NK-92 (cell line): Measurements from ENCODE around the gene RAD51B.

ENCODE experiments used
- DNase-seq: peaks from one replicate; lab custom pipeline; 2025; ENCODE audit not compliant: unreplicated experiment; lab: John Stamatoyannopoulos, UW

RAD51B gene

DNA sequence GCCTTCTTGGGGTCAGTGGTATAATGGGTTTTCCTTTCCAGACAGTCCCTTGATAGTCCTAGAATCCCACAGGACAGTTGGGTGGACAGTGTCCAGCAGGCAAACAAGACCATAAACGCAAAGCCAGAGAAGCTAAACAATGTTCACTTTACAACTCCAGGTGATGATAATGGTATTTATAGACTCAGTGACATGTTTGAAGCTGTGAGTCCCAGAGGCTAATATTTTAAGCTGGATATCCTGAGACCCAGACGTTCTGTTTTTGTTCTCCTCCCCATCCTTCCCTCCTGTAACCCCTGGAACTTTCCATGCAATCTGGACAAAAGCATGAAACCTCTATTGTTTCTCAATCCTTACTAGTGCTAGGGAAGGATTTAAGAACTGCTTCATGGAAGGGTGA lies 852.3 kb downstream of the RAD51B start:
- DNase-seq, result no peak

DNA sequence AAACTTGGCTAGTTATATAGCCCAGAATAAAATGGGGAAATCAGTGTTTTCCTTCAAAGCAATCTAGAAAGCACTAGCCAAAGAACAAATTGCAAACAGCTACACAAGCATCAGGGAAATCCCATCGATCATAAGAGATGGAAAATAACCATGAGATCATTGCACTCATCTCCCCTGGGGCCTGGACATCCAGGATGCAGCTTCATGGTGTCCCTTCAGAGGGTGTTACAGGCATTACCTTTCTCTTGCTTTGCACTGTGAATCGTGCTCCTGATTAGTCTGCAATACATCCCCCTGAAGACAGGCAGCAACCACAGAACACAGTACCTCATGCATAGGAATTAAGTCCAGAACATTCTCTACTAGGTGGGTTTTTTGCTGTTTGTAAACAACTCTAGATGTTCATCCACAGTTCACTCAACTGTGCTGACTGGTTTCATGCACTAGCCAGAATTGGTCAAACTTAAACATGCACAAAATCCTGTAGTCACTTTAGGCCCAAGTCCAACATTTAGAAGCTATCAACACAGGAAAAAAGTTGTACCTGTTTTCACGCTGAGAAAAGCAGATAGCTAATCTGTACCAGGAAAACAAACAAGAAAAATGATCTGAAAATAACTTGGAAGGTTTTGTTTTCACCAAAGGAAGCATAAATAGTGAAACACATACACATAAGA lies 853.2 kb downstream of the RAD51B start:
- DNase-seq, result no peak

DNA sequence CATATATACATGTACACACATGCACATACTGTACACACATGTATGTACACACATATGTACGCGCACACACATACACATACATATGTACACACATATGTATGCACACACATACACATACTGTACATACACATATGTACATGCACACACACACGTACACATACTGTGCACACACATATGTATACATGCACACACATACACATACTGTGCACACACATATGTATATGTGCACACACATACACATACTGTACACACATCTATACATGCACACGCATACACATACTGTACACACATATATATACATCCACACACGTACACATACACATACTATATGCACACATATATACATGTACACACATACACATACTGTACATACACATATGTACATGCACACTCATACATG lies 853.9 kb downstream of the RAD51B start:
- no peak for DNase-seq

DNA sequence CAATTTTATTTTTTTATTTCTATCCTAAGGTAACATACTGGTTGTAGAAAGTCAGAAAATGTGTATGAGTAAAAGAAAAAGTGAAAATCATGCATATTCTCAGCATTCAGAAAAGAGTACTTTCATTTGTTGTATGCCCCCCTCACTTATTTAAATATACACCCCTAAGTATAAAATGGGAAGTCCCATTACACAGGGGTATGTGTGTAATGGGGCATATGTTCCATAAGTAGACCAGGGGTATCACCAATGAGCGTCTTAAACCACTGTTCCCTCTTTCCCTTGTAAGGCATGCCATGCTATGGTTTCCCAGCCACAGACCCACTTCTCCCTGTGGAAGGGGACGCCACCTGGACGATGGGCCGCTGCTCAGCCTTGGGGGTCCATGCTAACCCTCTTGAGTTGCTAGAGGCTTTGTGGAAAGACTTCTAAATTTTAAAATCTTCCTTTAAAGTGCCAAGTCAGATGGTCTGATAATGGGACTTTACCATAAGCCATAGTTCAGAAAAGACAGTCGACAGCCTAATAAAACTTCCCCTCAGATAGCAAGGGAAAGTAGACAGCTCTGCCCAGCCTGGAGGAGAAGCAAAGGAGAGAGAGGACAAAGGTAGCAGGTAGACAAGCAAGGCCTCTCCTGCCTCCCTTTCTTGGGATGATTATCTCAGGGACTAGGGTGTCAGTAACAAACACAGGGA lies 855.1 kb downstream of the RAD51B start:
- DNase-seq, result no peak

DNA sequence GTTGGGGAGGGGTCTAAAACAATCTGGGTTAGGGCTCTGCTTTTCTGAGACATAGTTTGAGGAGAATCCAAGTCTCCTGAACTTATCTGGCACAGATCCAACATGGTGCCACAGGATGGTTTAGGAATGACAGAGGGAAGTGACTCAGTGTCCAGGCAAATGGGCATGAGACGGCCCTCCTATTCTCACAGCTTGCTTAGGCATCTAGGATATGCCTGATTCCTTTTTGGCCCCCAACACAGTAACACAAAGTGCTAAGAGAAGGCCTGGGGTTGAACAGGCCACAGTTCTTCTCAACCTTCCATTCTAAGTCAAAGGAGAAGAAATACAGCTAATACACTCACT lies 855.6 kb downstream of the RAD51B start:
- no peak for DNase-seq

DNA sequence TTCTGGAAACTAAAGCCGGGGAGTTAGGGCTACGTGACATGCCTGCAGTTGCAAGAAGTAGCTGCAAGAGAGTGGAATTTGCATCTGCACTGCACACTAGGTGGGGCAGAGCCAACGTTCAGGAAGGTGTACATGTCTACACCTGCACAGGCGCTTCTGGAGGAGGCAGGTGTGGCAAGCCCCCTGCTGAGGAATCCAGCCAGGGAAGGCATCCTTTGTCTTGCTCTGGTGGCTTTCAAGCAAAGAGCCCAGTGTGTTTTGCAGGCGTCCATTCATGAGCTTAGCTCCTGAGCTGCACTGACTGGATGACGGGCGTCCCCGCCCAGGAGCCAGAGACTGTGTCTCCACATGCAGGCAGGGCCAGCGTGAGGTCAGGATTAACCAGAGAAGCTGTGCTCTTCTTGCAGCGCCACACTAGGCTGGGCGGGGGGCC lies 856.9 kb downstream of the RAD51B start:
- no peak for DNase-seq

DNA sequence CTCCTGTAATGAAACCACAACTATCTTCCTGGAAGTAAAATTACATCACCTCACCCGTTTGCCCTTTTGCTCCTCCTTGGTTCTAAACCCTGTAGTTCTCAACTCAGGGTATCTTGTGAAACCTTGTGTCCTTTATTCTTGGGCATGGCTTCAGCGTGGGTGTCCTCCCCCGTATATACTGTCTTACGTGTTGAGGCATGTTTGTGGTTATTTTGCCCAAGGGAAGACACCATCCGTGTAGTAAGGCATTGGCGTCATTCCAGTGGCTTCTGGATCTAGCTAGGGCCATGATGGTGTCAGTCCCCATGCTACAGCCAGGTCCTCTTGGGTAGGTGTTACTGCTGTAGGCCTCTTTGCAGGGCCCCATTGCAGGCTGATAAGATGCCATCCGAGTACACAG lies 857.9 kb downstream of the RAD51B start:
- DNase-seq, result no peak

DNA sequence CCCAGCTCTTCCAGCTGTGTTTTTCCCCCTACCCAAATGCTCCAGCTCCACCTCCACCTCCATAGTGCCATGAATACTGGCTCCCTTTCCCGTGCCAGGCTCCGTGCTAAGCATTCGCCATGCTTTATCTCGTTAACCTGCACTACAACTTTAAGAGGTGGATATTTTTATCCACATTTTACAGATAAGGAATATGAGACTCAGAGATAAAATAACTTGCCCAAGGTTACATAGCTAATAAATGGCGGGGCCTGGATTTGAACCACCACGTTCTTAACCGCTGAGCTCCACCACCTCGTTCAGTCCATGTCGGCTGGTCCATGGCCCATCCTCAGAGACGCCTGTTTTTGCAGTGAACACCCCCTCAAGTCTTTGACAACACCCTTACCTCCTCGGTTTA lies 858.3 kb downstream of the RAD51B start:
- no peak for DNase-seq

DNA sequence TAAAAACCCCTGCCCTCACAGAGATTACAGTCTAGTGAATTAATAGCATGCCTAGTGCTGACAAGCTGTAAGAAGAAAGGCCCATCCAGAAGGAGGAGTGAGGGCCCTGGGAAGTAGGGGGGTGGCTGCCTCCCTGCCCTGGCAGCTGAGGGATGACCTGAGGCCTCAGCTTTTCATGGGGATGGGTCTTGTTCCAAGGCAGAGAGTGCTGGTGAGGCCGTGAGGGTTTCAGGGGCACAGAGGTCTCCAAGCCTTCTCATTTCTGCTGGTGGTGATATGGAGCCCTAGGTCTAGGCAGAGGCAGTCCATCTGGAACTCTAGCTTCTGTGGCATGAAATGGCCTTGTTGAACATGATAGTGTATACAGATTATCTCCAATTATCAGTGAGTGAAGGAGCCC lies 858.9 kb downstream of the RAD51B start:
- no peak for DNase-seq

DNA sequence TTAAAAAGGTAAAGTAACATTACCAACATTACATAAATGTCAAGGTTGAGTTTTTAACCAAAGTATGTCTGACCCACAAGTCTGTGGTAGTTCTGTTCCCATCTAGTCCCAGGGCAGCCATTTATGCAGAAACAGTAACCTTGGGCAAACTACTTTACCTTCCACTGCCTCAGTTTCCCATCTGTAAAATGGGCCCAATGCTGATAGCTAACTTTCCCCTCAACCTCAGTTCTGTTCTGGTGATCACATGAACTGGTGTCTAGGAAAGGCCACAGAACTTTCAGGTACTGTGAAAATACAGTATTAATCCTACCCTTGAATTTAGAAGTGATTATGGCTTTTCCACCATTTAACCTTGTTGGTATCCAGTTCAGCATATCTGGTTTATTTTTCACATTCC lies 859.7 kb downstream of the RAD51B start:
- no peak for DNase-seq

DNA sequence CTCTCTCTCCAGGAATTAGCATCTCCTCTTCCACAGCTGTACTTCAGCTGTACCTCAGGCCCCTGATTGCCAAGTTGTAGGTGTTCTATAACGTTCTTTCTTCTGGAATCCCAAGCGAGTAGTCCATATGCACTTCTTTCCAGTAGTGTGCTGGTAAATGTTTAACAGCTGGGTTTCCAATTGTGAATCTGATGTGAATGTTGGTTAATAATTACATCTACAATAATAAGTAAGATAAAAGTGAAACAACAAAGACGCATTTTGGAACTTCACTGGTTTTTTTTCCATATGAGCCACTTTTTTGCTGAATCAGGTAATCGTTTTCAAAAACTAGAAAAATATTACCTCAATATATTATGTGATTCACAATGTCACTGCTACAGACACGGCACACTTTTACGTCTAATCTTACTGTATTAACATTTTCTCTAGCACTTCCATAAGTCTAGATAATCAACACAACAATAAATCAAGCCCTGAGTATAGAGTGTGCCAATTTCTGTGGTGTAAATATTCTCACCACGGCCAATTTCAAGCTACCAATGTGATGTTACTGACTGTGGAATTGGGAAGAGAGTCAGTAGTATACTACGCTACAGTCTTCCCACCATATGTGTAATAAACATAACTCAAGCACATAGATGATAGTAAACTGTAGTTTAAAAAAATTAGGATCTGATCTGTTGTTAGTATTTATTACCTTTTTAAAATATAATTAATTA lies 860.3 kb downstream of the RAD51B start:
- no peak for DNase-seq

DNA sequence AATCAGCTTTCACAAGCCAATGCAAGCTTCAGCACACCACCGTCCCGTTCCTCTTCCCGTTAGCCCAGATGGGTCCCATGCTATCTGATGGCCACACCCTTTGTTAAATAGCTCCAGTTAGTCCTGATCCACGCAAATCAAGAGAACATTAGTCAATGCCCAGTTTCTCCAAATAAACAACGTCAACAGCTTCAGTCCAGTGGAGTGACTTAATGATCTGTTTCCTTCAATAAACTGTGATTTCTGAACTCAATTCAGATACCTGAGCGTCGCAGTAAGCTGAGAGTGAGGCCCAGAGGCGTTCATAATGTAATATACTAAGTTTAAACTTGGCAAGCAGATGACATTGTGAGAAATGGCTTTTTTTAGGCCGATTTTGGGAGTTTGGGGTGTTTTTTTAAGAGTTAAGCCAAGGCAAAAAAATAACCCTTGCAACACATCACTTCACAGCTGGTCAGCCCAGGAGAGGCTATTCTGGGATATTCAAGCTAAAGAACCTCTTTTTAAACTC lies 861.0 kb downstream of the RAD51B start:
- DNase-seq, result no peak

DNA sequence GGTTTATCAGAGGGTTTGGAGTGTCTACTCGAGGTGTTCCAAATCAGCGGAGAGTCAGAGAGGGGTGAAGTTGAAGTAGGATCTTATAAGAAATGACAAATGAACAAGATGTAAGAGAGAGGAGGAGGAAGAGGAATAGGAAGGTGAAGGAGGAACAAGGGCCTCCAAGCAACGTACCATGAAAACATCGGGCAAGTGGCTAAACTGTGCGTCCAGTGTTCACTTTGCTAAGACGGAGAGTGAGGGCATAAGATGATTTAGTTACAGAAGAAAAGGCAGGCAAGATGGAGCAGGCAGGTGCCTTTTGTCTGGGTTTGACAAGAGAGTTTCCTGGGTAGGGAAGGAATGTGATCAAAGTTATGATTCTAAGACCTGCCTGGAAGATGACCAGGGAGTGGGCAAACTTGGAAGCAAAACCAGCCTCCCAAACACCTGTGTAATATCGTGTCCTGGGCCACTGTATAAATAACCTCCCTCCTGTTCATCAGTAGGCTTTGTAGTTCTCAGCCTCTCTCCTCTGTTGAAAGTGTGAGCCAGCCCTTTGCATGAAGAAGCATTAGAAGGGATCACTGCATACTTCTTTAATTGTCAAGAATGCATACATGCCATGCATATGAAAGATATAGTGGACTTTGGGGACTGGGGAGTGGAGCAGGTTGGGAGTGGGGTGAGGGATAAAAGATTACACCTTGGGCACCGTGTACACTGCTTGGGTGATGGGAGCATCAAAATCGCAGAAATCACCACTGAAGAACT lies 861.9 kb downstream of the RAD51B start:
- no peak for DNase-seq

DNA sequence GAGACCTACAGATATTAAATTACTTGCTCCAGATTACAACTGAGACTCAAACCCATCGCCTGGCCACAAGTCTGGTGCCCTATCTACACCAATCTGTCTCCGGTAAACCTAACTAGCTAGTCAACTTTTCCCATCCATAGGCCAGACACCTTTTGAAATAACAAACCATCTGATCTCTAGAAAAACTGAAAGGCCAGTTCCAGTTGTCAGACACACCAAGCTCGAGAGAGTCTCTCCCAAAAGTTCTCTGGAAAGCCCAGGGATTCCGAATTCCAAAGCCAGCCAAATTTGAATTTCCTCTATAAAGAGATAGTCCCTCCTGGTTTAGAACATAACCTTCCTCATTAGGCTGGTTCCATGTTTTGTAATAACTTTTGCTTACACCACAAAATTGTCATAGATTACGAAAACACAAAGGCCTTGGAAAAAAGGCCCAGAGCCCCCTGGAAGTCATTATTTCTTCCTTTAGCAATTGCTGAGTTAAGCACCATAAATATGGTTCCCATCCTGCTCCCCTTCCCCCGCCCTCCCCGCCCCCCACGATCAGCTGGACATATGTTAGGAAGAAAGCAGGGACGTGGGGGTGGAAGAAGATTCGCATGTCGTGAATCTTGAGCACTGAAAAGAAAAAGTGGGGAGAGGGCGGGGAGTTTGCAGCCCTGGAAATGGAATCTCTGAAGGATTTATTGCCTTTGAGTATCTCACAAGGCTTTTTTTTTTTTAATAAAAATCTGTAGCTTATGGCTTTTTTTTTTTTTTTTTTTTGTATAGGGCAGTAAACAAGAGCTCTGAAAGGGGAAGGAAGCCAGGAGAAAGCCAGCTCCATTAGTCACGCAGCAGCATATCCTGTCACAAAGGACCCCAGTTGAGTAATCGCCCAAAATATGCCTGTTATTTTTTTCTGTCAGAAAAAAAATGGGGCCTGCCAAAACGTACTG lies 862.9 kb downstream of the RAD51B start:
- no peak for DNase-seq

DNA sequence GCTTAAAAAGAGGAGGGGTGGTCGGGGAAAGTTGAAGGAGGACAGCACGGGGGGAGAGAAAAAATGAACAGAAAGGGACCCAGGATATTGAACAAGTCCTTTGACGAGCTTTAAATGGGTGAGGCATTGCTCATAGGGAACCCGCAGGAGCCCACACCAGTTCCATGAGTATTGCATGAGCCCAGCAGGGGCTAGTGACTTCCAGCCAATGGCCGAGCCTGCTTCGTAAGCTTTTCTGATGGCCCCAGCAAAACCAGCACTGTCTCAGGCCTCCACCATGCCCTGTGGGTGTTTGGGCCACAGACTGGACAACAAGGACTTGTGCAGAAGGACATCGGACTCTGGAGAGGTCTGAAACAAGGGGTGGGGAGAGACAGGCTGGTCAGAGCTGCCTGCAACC lies 863.7 kb downstream of the RAD51B start:
- DNase-seq, result no peak

DNA sequence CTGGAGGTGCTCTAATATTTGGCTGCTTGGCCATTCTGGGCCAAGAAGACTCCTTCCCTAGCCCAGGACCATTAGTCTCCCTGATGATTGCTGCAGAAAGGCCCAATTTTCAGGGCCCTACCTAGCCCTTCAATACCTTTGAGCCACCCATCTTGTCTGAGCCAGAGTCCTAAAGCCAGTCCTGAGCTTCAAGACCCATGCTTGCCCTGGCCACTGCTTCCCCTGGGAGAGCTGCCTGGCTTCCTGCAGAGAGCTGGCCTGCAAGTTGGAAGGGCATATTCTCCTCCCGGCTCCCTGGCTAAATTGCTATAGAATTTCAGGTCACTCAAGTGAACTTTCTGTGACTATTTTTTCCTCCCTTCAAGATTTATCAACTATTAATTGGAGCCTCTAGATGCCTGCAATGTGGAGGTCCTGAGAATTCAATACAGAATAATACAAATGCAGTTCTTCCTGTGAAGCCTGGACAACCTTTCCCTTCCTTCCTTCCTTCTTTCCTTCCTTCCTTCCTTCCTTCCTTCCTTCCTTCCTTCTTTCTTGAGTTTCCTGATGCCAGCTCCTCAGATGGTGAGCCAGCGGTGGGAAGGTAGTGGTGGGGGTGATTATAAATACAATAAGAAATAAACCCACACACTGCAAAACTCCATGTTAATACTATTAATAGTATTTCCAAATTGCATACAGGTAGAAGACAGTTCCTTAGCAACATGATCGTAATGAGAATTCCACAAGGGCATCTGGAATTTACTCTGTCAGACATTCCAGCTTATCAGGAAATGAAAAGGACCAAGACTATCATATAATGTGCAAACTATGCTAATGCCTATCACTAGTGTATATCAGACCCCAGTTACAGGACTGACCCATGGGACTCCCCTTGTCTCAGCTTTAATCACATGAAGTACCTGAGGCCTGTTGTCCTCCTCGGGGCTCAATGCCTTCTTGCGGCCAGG lies 865.2 kb downstream of the RAD51B start:
- DNase-seq, result no peak

DNA sequence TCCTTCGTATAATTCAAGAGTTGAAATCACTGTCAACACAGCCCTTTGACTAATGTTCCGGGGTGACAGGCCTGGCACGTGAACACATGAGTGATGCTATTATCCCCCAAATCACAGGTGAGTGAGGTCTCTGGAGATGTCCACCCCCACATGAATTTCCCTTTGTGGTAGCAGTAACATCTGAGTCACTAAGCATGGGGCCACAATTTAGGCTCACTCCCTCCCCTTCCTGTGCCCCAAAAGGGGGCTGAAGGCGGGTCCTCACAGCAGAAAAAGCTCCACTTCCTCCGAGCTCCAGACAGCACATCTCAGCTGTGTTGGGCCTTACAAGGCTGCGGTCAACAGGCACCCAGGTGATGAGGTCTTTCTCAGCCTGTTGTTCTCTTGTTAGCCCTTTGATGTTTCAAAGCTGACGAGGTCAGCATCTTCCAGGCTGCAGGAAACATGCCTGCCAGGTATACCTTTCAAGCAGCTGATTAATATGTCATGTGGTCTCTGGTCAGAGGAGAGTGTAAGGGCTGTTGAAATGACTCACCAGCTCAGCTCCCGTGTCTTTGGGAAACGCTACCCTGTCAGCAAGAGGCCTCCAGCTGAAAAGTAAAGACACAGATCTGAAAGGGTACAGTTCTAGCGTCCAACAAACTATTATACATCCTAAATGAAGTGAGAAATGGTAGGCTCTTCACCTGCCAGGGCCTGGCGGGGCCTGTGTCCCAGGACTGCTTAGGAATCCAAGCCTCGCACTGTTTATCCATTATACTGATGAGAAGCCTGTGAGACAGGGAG lies 866.0 kb downstream of the RAD51B start:
- peak; percentile 25 for DNase-seq

DNA sequence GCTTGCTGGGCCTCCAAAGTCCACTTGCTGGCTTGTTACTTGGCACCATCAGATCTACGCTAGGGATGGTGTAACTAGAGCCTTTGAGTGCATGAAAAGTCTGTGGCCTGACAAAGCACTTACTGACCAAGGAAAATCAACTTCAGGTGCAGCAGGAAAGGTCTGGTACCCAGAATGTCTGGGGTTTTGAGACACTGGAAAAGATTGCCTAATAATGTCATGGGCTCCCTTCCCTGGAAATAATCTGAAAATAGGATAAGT lies 866.6 kb downstream of the RAD51B start:
- DNase-seq, result no peak

DNA sequence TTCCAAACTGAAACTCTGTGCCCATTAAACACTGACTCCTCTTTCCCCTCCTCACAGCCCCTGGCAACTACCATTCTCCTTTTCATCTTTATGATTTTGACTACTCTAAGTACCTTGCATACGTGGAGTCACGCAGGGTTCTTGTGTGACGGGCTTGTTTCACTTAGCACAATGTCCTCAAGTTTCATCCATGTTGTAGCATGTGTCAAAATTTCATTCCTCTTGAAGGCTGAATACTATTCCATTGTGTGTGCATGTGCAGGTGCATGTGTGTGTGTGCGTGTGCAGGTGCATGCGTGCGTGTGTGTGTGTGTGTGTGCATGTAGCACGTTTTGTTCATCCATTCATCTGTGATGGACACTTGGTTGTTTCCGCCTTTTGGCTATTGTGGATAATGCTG lies 867.1 kb downstream of the RAD51B start:
- DNase-seq, result no peak
